HEK293 (cell line): Measurements from ENCODE around the gene PRR11.

Experiments
- GLI2 ChIP-seq: fragments of 450-650 bp; formaldehyde crosslinking; IDR thresholded peaks from 2 replicates; pipeline ENCODE4; 2017; ENCODE audit warnings: missing biosample characterization, missing genetic modification characterization, low read depth, borderline replicate concordance
- KLF16 ChIP-seq: fragments of 450-650 bp; formaldehyde crosslinking; IDR thresholded peaks from 2 replicates; pipeline ENCODE4 v1.5.1; 2017; ENCODE audit warnings: missing biosample characterization, missing genetic modification characterization
- KLF7 ChIP-seq: fragments of 450-650 bp; formaldehyde crosslinking; IDR thresholded peaks from 2 replicates; pipeline ENCODE4 v1.5.1; 2016; ENCODE audit warnings: missing biosample characterization, missing genetic modification characterization, borderline replicate concordance
- KLF8 ChIP-seq: fragments of 450-650 bp; formaldehyde crosslinking; IDR thresholded peaks from 2 replicates; pipeline ENCODE4 v1.5.1; 2016; ENCODE audit warnings: missing biosample characterization, missing genetic modification characterization
- SCRT1 ChIP-seq: fragments of 450-650 bp; formaldehyde crosslinking; IDR thresholded peaks from 2 replicates; pipeline ENCODE4 v1.5.1; 2016; ENCODE audit warnings: missing biosample characterization, missing genetic modification characterization, borderline replicate concordance
- TSHZ1 ChIP-seq: fragments of 450-650 bp; formaldehyde crosslinking; IDR thresholded peaks from 2 replicates; pipeline ENCODE4 v1.5.1; 2016; ENCODE audit warnings: missing biosample characterization, missing genetic modification characterization, borderline replicate concordance
- ZNF112 ChIP-seq: fragments of 450-650 bp; formaldehyde crosslinking; IDR thresholded peaks from 2 replicates; pipeline ENCODE4 v1.5.0; 2017; ENCODE audit warnings: missing biosample characterization, missing genetic modification characterization
- ZNF169 ChIP-seq: fragments of 450-650 bp; formaldehyde crosslinking; IDR thresholded peaks from 2 replicates; pipeline ENCODE4 v1.5.1; 2016; ENCODE audit warnings: missing biosample characterization, missing genetic modification characterization
- ZNF18 ChIP-seq: fragments of 450-650 bp; formaldehyde crosslinking; IDR thresholded peaks from 2 replicates; pipeline ENCODE4 v1.5.1; 2016; ENCODE audit warnings: missing biosample characterization, missing genetic modification characterization
- ZNF2 ChIP-seq: fragments of 450-650 bp; formaldehyde crosslinking; IDR thresholded peaks from 2 replicates; pipeline ENCODE4 v1.5.1; 2016; ENCODE audit warnings: missing biosample characterization, missing genetic modification characterization
- ZNF221 ChIP-seq: fragments of 450-650 bp; formaldehyde crosslinking; IDR thresholded peaks from 2 replicates; pipeline ENCODE4 v1.5.1; 2017; ENCODE audit warnings: missing biosample characterization, missing genetic modification characterization, borderline replicate concordance
- ZNF23 ChIP-seq: fragments of 450-650 bp; formaldehyde crosslinking; IDR thresholded peaks from 2 replicates; pipeline ENCODE4 v1.5.1; 2016; ENCODE audit warnings: missing biosample characterization, missing genetic modification characterization, borderline replicate concordance
- ZNF24 ChIP-seq: fragments of 450-650 bp; formaldehyde crosslinking; IDR thresholded peaks from 2 replicates; pipeline ENCODE4 v1.5.1; 2016; ENCODE audit warnings: missing biosample characterization, missing genetic modification characterization
- ZNF280C ChIP-seq: fragments of 450-650 bp; formaldehyde crosslinking; IDR thresholded peaks from 2 replicates; pipeline ENCODE4 v1.5.1; 2016; ENCODE audit warnings: missing biosample characterization, missing genetic modification characterization
- ZNF335 ChIP-seq: fragments of 450-650 bp; formaldehyde crosslinking; conservative IDR thresholded peaks from 2 replicates; pipeline ENCODE4 v1.5.1; 2016; ENCODE audit warnings: missing biosample characterization, missing genetic modification characterization
- ZNF350 ChIP-seq: fragments of 450-650 bp; formaldehyde crosslinking; IDR thresholded peaks from 2 replicates; pipeline ENCODE4 v1.5.0; 2017; ENCODE audit warnings: missing biosample characterization, mild to moderate bottlenecking, missing genetic modification characterization
- ZNF501 ChIP-seq: fragments of 450-650 bp; formaldehyde crosslinking; IDR thresholded peaks from 2 replicates; pipeline ENCODE4 v1.5.1; 2016; ENCODE audit warnings: missing biosample characterization, missing genetic modification characterization
- ZNF549 ChIP-seq: fragments of 450-650 bp; IDR thresholded peaks from 2 replicates; pipeline ENCODE4 v1.5.1; 2018; ENCODE audit warnings: missing biosample characterization, missing genetic modification characterization, mild to moderate bottlenecking, inconsistent platforms, moderate library complexity
- ZNF677 ChIP-seq: fragments of 450-650 bp; IDR thresholded peaks from 2 replicates; pipeline ENCODE4 v1.5.0; 2018; ENCODE audit warnings: missing biosample characterization, mild to moderate bottlenecking, missing genetic modification characterization, moderate library complexity
- ZSCAN5A ChIP-seq: fragments of 450-650 bp; formaldehyde crosslinking; IDR thresholded peaks from 2 replicates; pipeline ENCODE4 v1.5.1; 2016; ENCODE audit warnings: missing biosample characterization, missing genetic modification characterization
- TF ChIP-seq, protein P1 (sequence below): fragments of 450-650 bp; formaldehyde crosslinking; IDR thresholded peaks from 2 replicates; pipeline ENCODE4 v1.5.1; 2016; ENCODE audit warnings: missing biosample characterization, missing genetic modification characterization, borderline replicate concordance
- TF ChIP-seq, protein P2 (sequence below): fragments of 450-650 bp; formaldehyde crosslinking; IDR thresholded peaks from 2 replicates; pipeline ENCODE4 v1.5.1; 2016; ENCODE audit warnings: missing biosample characterization, missing genetic modification characterization

Gene PRR11

GRCh38 chr17:59154721-59155438, 666 bp upstream of the PRR11 start, which contains the start of gene SKA2 (continued):
- TF ChIP-seq, protein P1, sequence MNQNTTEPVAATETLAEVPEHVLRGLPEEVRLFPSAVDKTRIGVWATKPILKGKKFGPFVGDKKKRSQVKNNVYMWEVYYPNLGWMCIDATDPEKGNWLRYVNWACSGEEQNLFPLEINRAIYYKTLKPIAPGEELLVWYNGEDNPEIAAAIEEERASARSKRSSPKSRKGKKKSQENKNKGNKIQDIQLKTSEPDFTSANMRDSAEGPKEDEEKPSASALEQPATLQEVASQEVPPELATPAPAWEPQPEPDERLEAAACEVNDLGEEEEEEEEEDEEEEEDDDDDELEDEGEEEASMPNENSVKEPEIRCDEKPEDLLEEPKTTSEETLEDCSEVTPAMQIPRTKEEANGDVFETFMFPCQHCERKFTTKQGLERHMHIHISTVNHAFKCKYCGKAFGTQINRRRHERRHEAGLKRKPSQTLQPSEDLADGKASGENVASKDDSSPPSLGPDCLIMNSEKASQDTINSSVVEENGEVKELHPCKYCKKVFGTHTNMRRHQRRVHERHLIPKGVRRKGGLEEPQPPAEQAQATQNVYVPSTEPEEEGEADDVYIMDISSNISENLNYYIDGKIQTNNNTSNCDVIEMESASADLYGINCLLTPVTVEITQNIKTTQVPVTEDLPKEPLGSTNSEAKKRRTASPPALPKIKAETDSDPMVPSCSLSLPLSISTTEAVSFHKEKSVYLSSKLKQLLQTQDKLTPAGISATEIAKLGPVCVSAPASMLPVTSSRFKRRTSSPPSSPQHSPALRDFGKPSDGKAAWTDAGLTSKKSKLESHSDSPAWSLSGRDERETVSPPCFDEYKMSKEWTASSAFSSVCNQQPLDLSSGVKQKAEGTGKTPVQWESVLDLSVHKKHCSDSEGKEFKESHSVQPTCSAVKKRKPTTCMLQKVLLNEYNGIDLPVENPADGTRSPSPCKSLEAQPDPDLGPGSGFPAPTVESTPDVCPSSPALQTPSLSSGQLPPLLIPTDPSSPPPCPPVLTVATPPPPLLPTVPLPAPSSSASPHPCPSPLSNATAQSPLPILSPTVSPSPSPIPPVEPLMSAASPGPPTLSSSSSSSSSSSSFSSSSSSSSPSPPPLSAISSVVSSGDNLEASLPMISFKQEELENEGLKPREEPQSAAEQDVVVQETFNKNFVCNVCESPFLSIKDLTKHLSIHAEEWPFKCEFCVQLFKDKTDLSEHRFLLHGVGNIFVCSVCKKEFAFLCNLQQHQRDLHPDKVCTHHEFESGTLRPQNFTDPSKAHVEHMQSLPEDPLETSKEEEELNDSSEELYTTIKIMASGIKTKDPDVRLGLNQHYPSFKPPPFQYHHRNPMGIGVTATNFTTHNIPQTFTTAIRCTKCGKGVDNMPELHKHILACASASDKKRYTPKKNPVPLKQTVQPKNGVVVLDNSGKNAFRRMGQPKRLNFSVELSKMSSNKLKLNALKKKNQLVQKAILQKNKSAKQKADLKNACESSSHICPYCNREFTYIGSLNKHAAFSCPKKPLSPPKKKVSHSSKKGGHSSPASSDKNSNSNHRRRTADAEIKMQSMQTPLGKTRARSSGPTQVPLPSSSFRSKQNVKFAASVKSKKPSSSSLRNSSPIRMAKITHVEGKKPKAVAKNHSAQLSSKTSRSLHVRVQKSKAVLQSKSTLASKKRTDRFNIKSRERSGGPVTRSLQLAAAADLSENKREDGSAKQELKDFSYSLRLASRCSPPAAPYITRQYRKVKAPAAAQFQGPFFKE (tag by site-specific recombination): no peak
- TF ChIP-seq, protein P2, sequence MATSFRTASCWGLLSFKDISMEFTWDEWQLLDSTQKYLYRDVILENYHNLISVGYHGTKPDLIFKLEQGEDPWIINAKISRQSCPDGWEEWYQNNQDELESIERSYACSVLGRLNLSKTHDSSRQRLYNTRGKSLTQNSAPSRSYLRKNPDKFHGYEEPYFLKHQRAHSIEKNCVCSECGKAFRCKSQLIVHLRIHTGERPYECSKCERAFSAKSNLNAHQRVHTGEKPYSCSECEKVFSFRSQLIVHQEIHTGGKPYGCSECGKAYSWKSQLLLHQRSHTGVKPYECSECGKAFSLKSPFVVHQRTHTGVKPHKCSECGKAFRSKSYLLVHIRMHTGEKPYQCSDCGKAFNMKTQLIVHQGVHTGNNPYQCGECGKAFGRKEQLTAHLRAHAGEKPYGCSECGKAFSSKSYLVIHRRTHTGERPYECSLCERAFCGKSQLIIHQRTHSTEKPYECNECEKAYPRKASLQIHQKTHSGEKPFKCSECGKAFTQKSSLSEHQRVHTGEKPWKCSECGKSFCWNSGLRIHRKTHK (tag by site-specific recombination): no peak
- TF ChIP-seq ZNF169 (tag by site-specific recombination): no peak
- TF ChIP-seq ZNF350 (tag by site-specific recombination): no peak
- 0 out of 2 replicates have a peak, but pooled peaks have one; percentile 53 for TF ChIP-seq ZSCAN5A (tag by site-specific recombination)
- TF ChIP-seq ZNF221 (tag by site-specific recombination): no peak
- TF ChIP-seq KLF16 (tag by site-specific recombination): peak; percentile 70
- TF ChIP-seq TSHZ1 (tag by site-specific recombination): no peak; the same call in 1 of the 2 replicates
- TF ChIP-seq ZNF549 (tag by site-specific recombination): no peak
- TF ChIP-seq ZNF18: peak; percentile 88
- no peak for TF ChIP-seq ZNF677
- no peak for TF ChIP-seq ZNF280C (tag by site-specific recombination)
- TF ChIP-seq ZNF112 (tag by site-specific recombination): no peak
- TF ChIP-seq GLI2 (tag by site-specific recombination): no peak
- peak; percentile 91 for TF ChIP-seq ZNF335 (tag by site-specific recombination)
- TF ChIP-seq KLF8 (tag by site-specific recombination): peak; percentile 84
- TF ChIP-seq KLF7: no peak
- TF ChIP-seq SCRT1 (tag by site-specific recombination): no peak
- peak; percentile 52 for TF ChIP-seq ZNF24 (tag by site-specific recombination)
- TF ChIP-seq ZNF2 (tag by site-specific recombination): peak; percentile 74; the same call in 1 of the 2 replicates
- no peak for TF ChIP-seq ZNF23
- TF ChIP-seq ZNF501 (tag by site-specific recombination): peak; percentile 65; the same call in 1 of the 2 replicates
